BE2C (cell line): ENCODE data around the gene AIP.

Source experiments
- DNase-seq: peaks from one replicate; pipeline ENCODE4 v3.0.0-alpha.2; 2020
- H3K27me3 ChIP-seq: fragments of 250-450 bp; sonication (Bioruptor Pico); 2 replicates; pipeline ENCODE4 v1.5.1; 2020; ENCODE audit warnings: mild to moderate bottlenecking
- H3K36me3 ChIP-seq: fragments of 250-450 bp; sonication (Bioruptor Pico); 2 replicates; pipeline ENCODE4 v1.5.1; 2020; ENCODE audit warnings: mild to moderate bottlenecking
- H3K4me1 ChIP-seq: fragments of 250-450 bp; sonication (Bioruptor Pico); 2 replicates; pipeline ENCODE4 v1.5.1; 2020
- H3K4me3 ChIP-seq: 2 replicates; pipeline ENCODE4 v1.5.1; 2011; ENCODE audit warnings: low read depth, low read length
- H3K9me3 ChIP-seq: fragments of 250-450 bp; sonication (Bioruptor Pico); 2 replicates; pipeline ENCODE4 v1.5.1; 2020
- TF ChIP-seq, protein P1 (sequence below): IDR thresholded peaks from 2 replicates; pipeline ENCODE4 v1.5.1; 2012; ENCODE audit warnings: mild to moderate bottlenecking, low read depth, low read length

The AIP gene

DNA sequence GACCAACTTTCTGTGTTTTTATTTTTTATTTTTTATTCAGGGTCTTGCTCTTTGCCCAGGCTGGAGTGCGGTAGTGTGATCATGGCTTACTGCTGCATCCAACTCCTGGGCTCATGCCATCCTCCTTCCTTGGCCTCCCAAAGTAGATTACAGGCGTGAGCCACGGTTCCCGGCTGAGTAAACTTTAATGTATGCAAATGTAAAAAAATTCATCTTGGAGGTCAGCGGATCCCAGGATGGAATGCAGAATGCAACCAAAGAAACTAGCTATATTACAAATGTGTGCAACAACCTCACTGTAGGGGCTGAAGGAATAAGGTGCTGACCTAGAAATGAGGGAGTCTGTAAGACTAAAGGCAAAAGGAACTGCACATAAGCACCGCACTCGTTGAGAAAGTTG, 31.3 kb downstream of the AIP start:
- Histone ChIP-seq H3K4me1 (no peaks in the 10 kb centered on the region), H3K4me3 (no peak overlapping the region), H3K36me3 (no peaks in the 10 kb centered on the region), H3K9me3 (no peaks in the 10 kb centered on the region), H3K27me3 (peaks cover 38% of the 10 kb centered on the region)
- TF ChIP-seq, protein P1, sequence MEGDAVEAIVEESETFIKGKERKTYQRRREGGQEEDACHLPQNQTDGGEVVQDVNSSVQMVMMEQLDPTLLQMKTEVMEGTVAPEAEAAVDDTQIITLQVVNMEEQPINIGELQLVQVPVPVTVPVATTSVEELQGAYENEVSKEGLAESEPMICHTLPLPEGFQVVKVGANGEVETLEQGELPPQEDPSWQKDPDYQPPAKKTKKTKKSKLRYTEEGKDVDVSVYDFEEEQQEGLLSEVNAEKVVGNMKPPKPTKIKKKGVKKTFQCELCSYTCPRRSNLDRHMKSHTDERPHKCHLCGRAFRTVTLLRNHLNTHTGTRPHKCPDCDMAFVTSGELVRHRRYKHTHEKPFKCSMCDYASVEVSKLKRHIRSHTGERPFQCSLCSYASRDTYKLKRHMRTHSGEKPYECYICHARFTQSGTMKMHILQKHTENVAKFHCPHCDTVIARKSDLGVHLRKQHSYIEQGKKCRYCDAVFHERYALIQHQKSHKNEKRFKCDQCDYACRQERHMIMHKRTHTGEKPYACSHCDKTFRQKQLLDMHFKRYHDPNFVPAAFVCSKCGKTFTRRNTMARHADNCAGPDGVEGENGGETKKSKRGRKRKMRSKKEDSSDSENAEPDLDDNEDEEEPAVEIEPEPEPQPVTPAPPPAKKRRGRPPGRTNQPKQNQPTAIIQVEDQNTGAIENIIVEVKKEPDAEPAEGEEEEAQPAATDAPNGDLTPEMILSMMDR: no peak
- no peak for DNase-seq

DNA sequence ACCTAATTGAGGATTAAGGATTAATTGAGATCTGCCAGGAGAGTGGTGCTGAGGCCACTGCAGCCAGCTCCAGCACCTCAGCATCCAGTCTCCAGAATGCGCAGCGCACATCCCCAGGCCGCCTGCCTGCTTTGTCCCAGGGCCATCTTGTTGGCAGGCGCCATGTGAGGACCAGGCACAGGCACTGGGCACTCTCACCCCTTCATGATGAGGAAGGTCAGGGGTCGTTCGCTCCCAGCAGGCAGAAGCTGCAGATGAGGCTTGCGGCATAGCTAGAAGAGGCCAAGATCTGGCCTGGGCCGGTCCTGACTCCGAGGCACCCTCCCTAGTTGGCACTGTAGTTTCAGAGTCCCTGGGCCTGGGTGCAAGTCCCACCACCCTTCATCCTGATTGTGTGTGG, 34.0 kb downstream of the AIP start:
- H3K27me3 ChIP-seq: peaks cover 22% of the 10 kb centered on the region
- DNase-seq: no peak
- no peaks in the 10 kb centered on the region for H3K4me1 ChIP-seq
- no peak overlapping the region for H3K4me3 ChIP-seq
- TF ChIP-seq, protein P1: no peak
- H3K36me3 ChIP-seq: no peaks in the 10 kb centered on the region
- no peaks in the 10 kb centered on the region for H3K9me3 ChIP-seq

DNA sequence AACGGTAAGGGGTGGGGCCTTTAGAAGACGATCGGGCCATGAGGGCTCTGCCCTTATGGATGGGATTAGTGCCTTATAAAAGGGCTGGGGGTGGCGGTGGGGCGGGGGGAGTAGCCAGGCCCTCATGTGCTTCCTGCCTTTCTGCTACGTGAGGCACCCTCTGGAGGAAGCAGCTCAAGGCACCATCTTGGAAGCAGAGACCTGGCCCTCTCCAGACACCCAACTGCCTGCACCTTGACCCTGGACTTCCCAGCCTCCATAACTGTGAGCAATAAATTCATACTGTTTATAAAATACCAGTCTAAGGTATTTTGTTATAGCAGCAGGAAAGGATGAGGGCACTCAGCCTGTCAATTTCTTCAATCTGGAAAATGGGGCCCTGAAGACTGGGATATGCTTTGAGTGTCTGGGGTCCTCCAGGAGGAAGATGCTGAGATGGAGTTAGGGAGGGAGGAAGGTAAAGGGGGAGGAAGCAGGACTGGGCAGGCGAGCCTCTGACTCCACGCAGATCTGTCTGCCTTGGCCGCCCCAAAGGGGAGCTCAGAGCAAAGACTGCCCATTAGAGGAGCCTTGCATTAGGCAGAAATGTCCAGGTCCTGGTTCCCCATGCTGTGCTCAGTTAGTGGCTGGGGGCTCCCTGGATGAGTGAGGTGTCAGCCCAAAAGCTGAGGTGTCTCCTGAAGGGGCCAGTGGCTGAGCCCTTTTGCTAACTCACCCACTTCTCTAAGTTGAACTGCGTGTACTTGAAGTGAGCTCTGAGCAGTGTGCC, 35.1 kb downstream of the AIP start:
- TF ChIP-seq, protein P1: no peak
- Histone ChIP-seq H3K4me1 (no peaks in the 10 kb centered on the region), H3K36me3 (no peaks in the 10 kb centered on the region), H3K4me3 (no peak overlapping the region), H3K27me3 (peaks cover 12% of the 10 kb centered on the region), H3K9me3 (no peaks in the 10 kb centered on the region)
- no peak for DNase-seq

DNA sequence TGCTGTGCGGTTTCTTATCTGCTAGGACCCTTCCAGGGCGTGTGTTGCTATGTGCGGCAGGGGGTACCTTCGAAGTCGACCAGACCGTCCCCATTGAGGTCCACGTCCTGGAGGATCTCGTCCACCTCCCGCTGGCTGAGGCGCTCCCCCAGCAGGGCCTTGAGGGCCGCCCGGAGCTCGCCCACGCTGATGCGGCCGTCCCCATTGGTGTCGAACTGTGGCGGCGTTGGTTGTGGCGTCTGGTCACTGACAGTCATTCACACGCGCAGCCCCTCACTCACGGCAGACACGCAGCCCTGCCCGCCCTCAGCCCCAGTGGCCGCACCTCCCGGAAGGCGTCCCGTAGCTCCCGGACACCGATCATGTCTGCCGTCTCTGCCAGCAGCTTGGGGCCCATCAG, 36.9 kb downstream of the AIP start:
- Histone ChIP-seq H3K9me3 (no peaks in the 10 kb centered on the region), H3K4me3 (no peak overlapping the region), H3K4me1 (no peaks in the 10 kb centered on the region), H3K36me3 (no peaks in the 10 kb centered on the region), H3K27me3 (no peaks in the 10 kb centered on the region; the same call in 1 of the 2 replicates)
- no peak for DNase-seq
- TF ChIP-seq, protein P1: no peak

DNA sequence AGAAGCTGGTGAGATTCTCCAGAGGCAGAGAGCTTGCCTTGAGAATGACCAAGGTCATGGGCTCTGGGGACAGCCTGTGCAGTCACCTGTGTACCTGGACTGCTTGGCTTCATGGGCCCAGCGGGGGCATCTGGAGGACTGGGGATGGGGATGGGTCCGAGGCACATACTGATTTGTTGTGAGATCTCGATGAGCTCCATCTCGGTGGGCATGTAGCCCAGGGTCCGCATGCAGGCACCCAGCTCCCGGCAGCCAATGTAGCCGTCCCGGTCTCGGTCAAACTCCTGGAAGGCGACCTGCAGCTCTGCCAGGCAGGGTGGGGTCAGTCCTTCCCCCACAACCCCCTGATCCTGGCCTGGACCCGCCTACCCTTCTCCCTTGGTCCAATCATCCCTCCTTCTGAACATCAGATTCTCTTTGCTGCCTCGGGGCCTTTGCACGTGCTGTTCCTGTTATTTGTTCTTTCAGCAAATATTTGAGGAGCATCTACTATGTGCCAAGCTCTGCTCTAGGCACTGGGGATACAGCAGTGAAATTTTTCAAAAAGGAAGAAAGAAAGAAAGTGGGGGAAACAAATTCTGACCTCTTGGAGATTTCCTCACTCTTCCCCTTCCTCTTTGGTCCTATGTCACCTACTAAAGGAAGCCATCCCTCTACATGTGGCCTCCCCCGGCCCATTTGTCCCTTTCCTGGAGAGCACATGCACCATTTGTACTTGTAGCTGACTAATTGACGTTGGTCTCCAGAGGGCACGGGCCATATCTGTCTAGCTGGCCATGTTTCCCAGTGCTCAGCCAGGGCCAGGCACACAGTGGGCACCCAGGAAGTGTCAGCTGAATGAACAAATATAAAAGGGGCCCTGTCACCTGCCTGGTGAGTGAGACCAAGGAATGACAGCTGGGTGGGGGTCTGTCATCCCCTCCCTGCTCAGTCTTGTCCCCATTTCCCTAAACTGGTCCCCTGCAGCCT, 38.3 kb downstream of the AIP start:
- H3K27me3 ChIP-seq: no peaks in the 10 kb centered on the region
- DNase-seq: no peak
- no peaks in the 10 kb centered on the region for H3K36me3 ChIP-seq
- no peaks in the 10 kb centered on the region for H3K4me1 ChIP-seq
- no peak overlapping the region for H3K4me3 ChIP-seq
- TF ChIP-seq, protein P1: no peak
- H3K9me3 ChIP-seq: no peaks in the 10 kb centered on the region
